A673 (cell line): ENCODE data around the gene CEP44. TPM values are rescaled to one million over a fixed set of nuclear protein-coding genes. Genes with fewer than 3 reads are reported as not detected.

ENCODE experiments used
- BruUV-seq: library from RNA; stranded (reverse); fragments of 400-500 nt; replicated peaks from 2 replicates; lab custom pipeline; 2021; lab: Mats Ljungman, UMichigan
- CTCF ChIA-PET: fragments of 300-600 bp; sonication (Branson Sonifier 250); formaldehyde crosslinking; loops from one replicate; lab custom pipeline; 2022; ENCODE audit warnings: antibody characterized with exemption; lab: Charles Lee
- POLR2A ChIA-PET: fragments of 300-600 bp; sonication (Branson Sonifier 250); formaldehyde crosslinking; loops from one replicate; lab custom pipeline; 2022; ENCODE audit warnings: antibody characterized with exemption; ENCODE audit not compliant: low non-redundant PET; lab: Charles Lee
- DNase-seq: peaks from one replicate; pipeline ENCODE4 v3.0.0-alpha.2; 2015; ENCODE audit warnings: low spot score
- H3K27ac ChIP-seq: fragments of 200-600 bp; sonication (generic); 2 replicates; pipeline ENCODE4 v1.5.1; 2016; ENCODE audit warnings: mixed run types, low read depth, mild to moderate bottlenecking, mixed read lengths, antibody characterized with exemption, low read length; ENCODE audit not compliant: poor library complexity, severe bottlenecking
- H3K27me3 ChIP-seq: fragments of 200-600 bp; sonication (generic); replicated peaks from 2 replicates; pipeline ENCODE4 v1.6.1; 2017; ENCODE audit warnings: mixed run types, low read depth, mild to moderate bottlenecking, mixed read lengths, antibody characterized with exemption, low read length; ENCODE audit not compliant: insufficient read depth, poor library complexity
- H3K36me3 ChIP-seq: fragments of 200-600 bp; sonication (generic); 2 replicates; pipeline ENCODE4 v1.6.1; 2016; ENCODE audit warnings: mixed run types, mild to moderate bottlenecking, mixed read lengths, antibody characterized with exemption, low read length; ENCODE audit not compliant: insufficient read depth, poor library complexity, severe bottlenecking
- H3K4me1 ChIP-seq: fragments of 200-600 bp; sonication (generic); 2 replicates; pipeline ENCODE4 v1.6.1; 2017; ENCODE audit warnings: mixed run types, mild to moderate bottlenecking, mixed read lengths, antibody characterized with exemption, low read length; ENCODE audit not compliant: insufficient read depth, poor library complexity, severe bottlenecking
- H3K4me3 ChIP-seq: fragments of 200-600 bp; sonication (generic); 2 replicates; pipeline ENCODE4 v1.5.1; 2016; ENCODE audit warnings: low read depth, mixed run types, mild to moderate bottlenecking, mixed read lengths, low read length; ENCODE audit not compliant: poor library complexity, severe bottlenecking
- H3K9me3 ChIP-seq: fragments of 200-600 bp; sonication (generic); 2 replicates; pipeline ENCODE4 v1.6.1; 2016; ENCODE audit warnings: mixed run types, low read depth, mild to moderate bottlenecking, mixed read lengths, antibody characterized with exemption, low read length; ENCODE audit not compliant: poor library complexity, severe bottlenecking
- CTCF ChIP-seq: fragments of 300-800, 200-600 bp; sonication (generic); conservative IDR thresholded peaks from 2 replicates; pipeline ENCODE4 v1.5.1; 2017; ENCODE audit warnings: low read depth, mild to moderate bottlenecking, antibody characterized with exemption, low read length, moderate library complexity, mixed read lengths
- EZH2 ChIP-seq: fragments of 200-600 bp; sonication (generic); IDR thresholded peaks from 2 replicates; pipeline ENCODE4 v1.6.1; 2017; ENCODE audit warnings: borderline replicate concordance, low read depth, mild to moderate bottlenecking, mixed read lengths, antibody characterized with exemption, low read length; ENCODE audit not compliant: poor library complexity, severe bottlenecking
- intact Hi-C: fragments of 100-400 bp; cut with micrococcal nuclease; formaldehyde crosslinking; loops from one replicate; pipeline ENCODE4 v1.10.0; 2022; ENCODE audit not compliant: unreplicated experiment
- total RNA-seq: library from RNA; stranded (reverse); gene quantifications from 2 replicates; pipeline ENCODE4 v1.2.3, GENCODE V29; 2021

Gene CEP44
- total RNA-seq, 1 experiment from 2014 or later: 22.3 TPM

DNA sequence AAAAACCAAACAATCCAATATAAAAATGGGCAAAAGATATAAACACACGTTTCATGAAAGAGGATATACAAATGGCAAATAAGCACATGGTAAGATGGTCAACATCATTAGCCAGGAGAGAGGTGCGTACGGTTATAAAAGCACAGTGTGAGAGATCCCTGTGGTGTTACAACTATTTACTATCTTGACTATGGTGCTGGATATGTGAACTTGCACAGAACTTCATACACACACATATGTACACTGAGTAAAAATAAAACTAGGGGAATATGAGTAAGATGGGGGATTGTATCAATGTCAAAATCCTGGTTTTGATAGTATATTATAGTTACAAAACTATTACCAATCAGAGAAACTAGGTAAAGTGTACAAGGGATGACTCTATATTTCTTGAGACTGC, 8.6 kb upstream of the CEP44 start:
- CTCF ChIA-PET: no interaction called here
- Histone ChIP-seq H3K27me3 (no peaks in the 10 kb centered on the region), H3K36me3 (no peaks in the 10 kb centered on the region), H3K9me3 (peaks cover 10% of the 10 kb centered on the region), H3K4me3 (no peak overlapping the region), H3K27ac (no peak overlapping the region), H3K4me1 (no peaks in the 10 kb centered on the region)
- no peak for TF ChIP-seq CTCF
- no peak for TF ChIP-seq EZH2
- BruUV-seq: no TSS peak
- DNase-seq: no peak
- intact Hi-C loops: no loop called here
- POLR2A ChIA-PET: no interaction called here

- POLR2A ChIA-PET: no interaction called here
- Histone ChIP-seq H3K27ac (no peak overlapping the region), H3K36me3 (no peaks in the 10 kb centered on the region), H3K4me3 (no peak overlapping the region), H3K27me3 (no peaks in the 10 kb centered on the region), H3K4me1 (peaks cover 6% of the 10 kb centered on the region), H3K9me3 (peaks cover 10% of the 10 kb centered on the region)
- intact Hi-C loops: no loop called here
- CTCF ChIA-PET: no interaction called here
- TF ChIP-seq CTCF (no peak), EZH2 (no peak)
- no TSS peak for BruUV-seq
- peak; percentile 10 for DNase-seq
Measured at GRCh38 chr4:174277433-174277832, 6.3 kb upstream of the CEP44 start.

DNA sequence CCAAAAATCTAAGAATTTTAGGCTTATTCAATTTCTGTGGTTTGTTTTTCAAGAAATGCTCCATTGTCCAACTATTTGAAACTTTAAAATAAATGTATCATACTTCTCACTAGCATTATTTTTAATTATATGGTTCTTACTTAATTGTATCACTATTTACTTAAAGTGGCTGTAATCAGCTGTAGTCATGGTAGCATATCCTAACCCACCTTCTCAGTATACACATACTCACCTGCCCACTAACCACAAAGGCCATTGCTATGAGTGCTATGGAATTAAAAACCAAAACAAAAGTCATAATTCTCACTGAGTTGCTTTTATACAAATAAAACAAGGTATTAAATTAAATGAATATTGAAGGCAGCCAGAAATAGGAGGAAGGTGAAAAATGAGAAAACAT, 5.2 kb upstream of the CEP44 start:
- POLR2A ChIA-PET: no interaction called here
- Histone ChIP-seq H3K9me3 (peaks cover 10% of the 10 kb centered on the region), H3K4me3 (no peak overlapping the region), H3K36me3 (no peaks in the 10 kb centered on the region), H3K27me3 (no peaks in the 10 kb centered on the region), H3K4me1 (peaks cover 6% of the 10 kb centered on the region), H3K27ac (no peak overlapping the region)
- no TSS peak for BruUV-seq
- intact Hi-C loops: no loop called here
- CTCF ChIA-PET: no interaction called here
- DNase-seq: no peak
- TF ChIP-seq CTCF (no peak), EZH2 (no peak)
